Right lobe of liver (tissue), 6 donors: ENCODE measurements around the gene ATMIN. TPM values are rescaled to one million over a fixed set of nuclear protein-coding genes. Genes with fewer than 3 reads are reported as not detected.
A peak's percentile ranks its signal among the peaks of the same experiment; 100 is the strongest.

ENCODE experiments used
- ATAC-seq, 4 donors: fragments of 200-7000 bp; cut with Tn5 transposase; one replicate each; pipeline ENCODE4 v1.9.1; 2020; ENCODE audit warnings: mild to moderate bottlenecking in 4 of 4, moderate library complexity in 4 of 4
- DNase-seq, 3 donors: peaks; one replicate each; pipeline ENCODE4 v3.0.0-alpha.2; 2020
- H3K27ac ChIP-seq, 3 donors: fragments of 200-600 bp; one replicate each; pipeline ENCODE4 v1.8.0; 2022
- H3K27me3 ChIP-seq, 2 donors: fragments of 200-600 bp; one replicate each; pipeline ENCODE4 v1.8.0; 2022
- H3K36me3 ChIP-seq, 4 donors: fragments of 200-600 bp; sonication (generic) in 1 of 4; one replicate each; pipeline versions ENCODE4 v1.5.1 to v1.8.0; 2017 to 2022; ENCODE audit warnings: control low read depth in 1 of 4
- H3K4me1 ChIP-seq, 4 donors: fragments of 200-600 bp; sonication (generic) in 1 of 4; one replicate each; pipeline versions ENCODE4 v1.5.1 to v1.8.0; 2017 to 2022; ENCODE audit warnings: control low read depth in 1 of 4
- H3K4me3 ChIP-seq, 3 donors: fragments of 200-600 bp; one replicate each; pipeline ENCODE4 v1.8.0; 2022
- H3K9me3 ChIP-seq, 4 donors: fragments of 200-600 bp; sonication (generic) in 1 of 4; one replicate each; pipeline versions ENCODE4 v1.5.1 to v1.8.0; 2017 to 2022; ENCODE audit warnings: control low read depth in 1 of 4
- CTCF ChIP-seq, 4 donors: fragments of 200-600 bp in 3 of 4; fragments of 450-650 bp in 1 of 4; IDR thresholded peaks; one replicate each; pipeline versions ENCODE4 v1.5.1 to v1.8.0; 2016 to 2022; ENCODE audit warnings: antibody characterized with exemption in 4 of 4, mild to moderate bottlenecking in 2 of 4
- POLR2A ChIP-seq: fragments of 450-650 bp; IDR thresholded peaks from one replicate; pipeline ENCODE4 v1.6.1; 2017; ENCODE audit warnings: antibody characterized with exemption, mild to moderate bottlenecking
- whole genome bisulfite sequencing: methylation state at CpG from one replicate; pipeline ENCODE4 v1.1.6; 2018; ENCODE audit warnings: low coverage, low lambda C conversion rate; ENCODE audit not compliant: insufficient coverage; ENCODE audit errors: missing lambda C conversion rate; 5-methylcytosine and 5-hydroxymethylcytosine counted together
- intact Hi-C, 2 donors: fragments of 100-400 bp; cut with DNase I; formaldehyde crosslinking; loops; one replicate each; pipeline versions ENCODE4 v1.11.2 to v1.14.1; 2022
- total RNA-seq, 6 experiments: library from RNA; depleted of rRNA in 2 of 6; stranded (reverse); fragments of >200 nt in 2 of 6; fragmentation: NEBNext Ultra II Directional in 3 of 6; extraction: Animal tissue kit (Norgen Biotek cat#: 25700) in 3 of 6; gene quantifications; one replicate each; pipeline versions ENCODE4 v1.1.0 to v1.2.4, GENCODE V29; 2016 to 2023
- donor health status: DM: no; HTN: yes; CAD: no.
- donor health status: DM: no; HTN: no; CAD: no.
- donor health status: DM: no; HTN: no; CAD: no.
- donor health status: DM: no; HTN: yes; CAD: no.
- donor health status: DM: no; HTN: yes; CAD: no.

The ATMIN gene
- total RNA-seq, 6 experiments from 2014 or later, result 12.8 to 15.5 (median 14.6) TPM

DNA sequence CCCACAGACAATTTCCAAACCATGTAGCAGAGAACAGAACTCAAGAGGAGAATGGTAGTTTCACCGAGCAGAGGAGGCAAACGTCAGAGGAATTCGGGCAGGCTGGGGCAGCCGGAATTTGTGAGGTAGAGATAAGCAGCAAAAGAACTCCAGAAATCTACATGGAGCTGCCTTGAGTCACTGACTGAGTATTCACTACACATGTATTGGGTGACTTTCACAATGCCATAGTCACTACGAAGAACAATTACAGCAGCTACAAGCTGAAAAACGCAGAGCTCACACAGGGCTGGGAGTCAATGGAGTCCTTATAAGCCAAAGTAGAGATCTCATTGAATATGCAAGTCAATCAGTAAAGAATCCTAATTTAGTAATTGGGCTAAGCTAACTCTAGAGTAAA is 42.3 kb upstream of the ATMIN start:
- Histone ChIP-seq H3K27ac (peak overlapping the region in 2 of 3 donors; percentile 76 to 91), H3K4me3 (no peak overlapping the region), H3K27me3 (no peaks in the 10 kb centered on the region), H3K4me1 (peaks cover 0 to 50% (median 14%) of the 10 kb centered on the region in 4 donors), H3K36me3 (no peaks in the 10 kb centered on the region), H3K9me3 (no peaks in the 10 kb centered on the region)
- 7% methylated on average over 6 of the region's 6 CpGs for WGBS
- DNase-seq, result no peak
- intact Hi-C loops, result no loop called here
- TF ChIP-seq POLR2A (no peak), CTCF (IDR thresholded peaks at IDR 0.05) (no peak)
- ATAC-seq, result peak in 3 of 4 donors; percentile 9 to 35 (median 21)

- H3K4me1 ChIP-seq, result peaks cover 0 to 44% (median 11%) of the 10 kb centered on the region in 4 donors
- H3K27me3 ChIP-seq, result no peaks in the 10 kb centered on the region
- no peak overlapping the region for H3K4me3 ChIP-seq
- ATAC-seq (no peak), DNase-seq (no peak)
- H3K36me3 ChIP-seq, result no peaks in the 10 kb centered on the region
- peak overlapping the region in 2 of 3 donors; percentile 76 to 91 for H3K27ac ChIP-seq
- H3K9me3 ChIP-seq, result no peaks in the 10 kb centered on the region
- no peak for TF ChIP-seq POLR2A
- TF ChIP-seq CTCF (IDR thresholded peaks at IDR 0.05), result no peak
- intact Hi-C loops, result no loop called here
Measured at GRCh38 chr16:80993834-80994233, 41.8 kb upstream of the ATMIN start.

GRCh38 chr16:80994451-80994850 is 41.2 kb upstream of the ATMIN start:
- Histone ChIP-seq H3K36me3 (no peaks in the 10 kb centered on the region), H3K4me3 (no peak overlapping the region), H3K4me1 (peaks cover 0 to 38% (median 8%) of the 10 kb centered on the region in 4 donors), H3K9me3 (no peaks in the 10 kb centered on the region), H3K27me3 (no peaks in the 10 kb centered on the region), H3K27ac (peak overlapping the region in 1 of 3 donors; percentile 76)
- ATAC-seq (no peak), DNase-seq (no peak)
- intact Hi-C loops, result no loop called here
- TF ChIP-seq CTCF (IDR thresholded peaks at IDR 0.05) (no peak), POLR2A (no peak)

DNA sequence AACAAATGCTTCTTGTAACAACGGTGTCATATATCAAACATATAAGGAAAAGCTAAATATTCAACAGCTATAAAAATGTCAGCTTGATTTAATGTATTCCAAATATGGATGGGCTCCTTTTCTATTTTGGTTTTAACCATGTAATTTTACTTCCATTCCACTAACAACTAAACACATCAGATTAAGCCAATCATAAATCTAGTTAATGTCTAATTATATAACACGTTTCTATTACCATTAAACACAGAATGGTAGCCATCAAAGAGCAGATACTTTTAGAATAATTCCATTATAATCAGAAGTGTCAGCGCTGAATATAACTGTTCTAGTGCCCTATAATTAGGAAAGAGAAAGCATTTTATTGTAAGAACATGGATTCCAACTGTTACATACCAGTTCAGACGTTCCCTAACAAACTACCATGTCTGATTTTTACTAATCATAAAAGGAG is 38.9 kb upstream of the ATMIN start:
- peak in 3 of 4 donors; percentile 6 to 13 (median 8) for ATAC-seq
- intact Hi-C loops, result no loop called here

More for the DNA sequence above, 38.9 kb upstream of the ATMIN start:
- Histone ChIP-seq H3K4me1 (peaks cover 0 to 22% (median 0%) of the 10 kb centered on the region in 4 donors), H3K4me3 (peak overlapping the region; percentile 11 to 43 (median 39)), H3K9me3 (no peaks in the 10 kb centered on the region), H3K36me3 (no peaks in the 10 kb centered on the region), H3K27me3 (no peaks in the 10 kb centered on the region), H3K27ac (peak overlapping the region; percentile 35 to 72 (median 63))
- 22% methylated on average over 4 of the region's 4 CpGs for WGBS
- TF ChIP-seq POLR2A (no peak), CTCF (IDR thresholded peaks at IDR 0.05) (no peak)
- DNase-seq, result no peak
